CD1c-positive myeloid dendritic cell (primary cell): ENCODE data around the gene LCN12.

ENCODE experiments used
- DNase-seq: peaks from one replicate; pipeline ENCODE4 v3.0.0-alpha.2; 2016; ENCODE audit errors: extremely low spot score

LCN12 gene

DNA sequence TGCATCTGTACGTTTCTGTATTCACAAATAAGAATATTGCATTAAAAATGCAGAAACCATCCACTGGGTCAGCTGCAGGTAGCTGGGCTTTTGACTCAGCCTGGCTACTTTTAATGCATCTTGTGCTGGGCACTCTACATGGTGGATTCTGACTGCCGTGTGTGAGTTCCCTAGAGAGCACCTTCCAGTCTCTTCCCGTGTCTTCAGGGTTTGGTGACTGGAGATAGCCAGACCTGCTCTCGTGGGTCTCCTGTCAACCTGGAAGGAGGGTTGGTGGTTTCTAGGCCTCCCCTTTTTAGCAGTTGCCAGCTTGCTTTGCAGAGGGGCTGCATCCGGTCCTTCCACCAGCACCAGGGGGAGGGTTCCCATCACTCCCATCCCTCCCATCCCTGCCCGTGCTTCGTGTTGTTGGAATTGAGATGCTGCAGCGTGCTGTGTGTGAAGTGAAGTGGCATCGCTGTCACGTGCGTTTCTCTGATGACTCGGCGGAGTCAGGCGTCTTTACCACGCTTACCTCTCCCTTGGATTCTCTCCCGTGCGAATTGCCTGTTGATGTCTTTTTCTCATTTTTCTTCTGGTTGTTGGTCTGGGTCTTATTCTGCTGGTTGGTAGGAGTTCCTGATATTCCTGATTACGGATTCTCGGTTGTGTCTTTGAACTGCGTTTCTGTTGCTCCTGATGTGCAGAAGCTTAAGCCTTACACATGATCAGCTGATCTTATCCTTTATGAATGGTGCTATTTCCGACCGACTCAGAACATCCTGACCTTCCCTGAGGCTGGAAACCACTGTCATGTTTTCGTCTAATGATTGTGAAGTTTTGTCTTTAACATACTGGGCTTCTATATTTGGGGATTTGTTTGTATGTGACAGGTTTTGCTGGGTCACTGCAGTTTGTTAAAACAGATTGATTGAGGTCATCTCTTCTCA is 24.5 kb upstream of the LCN12 start:
- DNase-seq = no peak

- DNase-seq = peak; percentile 87
Measured at GRCh38 chr9:136928591-136928990, 23.5 kb upstream of the LCN12 start.

DNA sequence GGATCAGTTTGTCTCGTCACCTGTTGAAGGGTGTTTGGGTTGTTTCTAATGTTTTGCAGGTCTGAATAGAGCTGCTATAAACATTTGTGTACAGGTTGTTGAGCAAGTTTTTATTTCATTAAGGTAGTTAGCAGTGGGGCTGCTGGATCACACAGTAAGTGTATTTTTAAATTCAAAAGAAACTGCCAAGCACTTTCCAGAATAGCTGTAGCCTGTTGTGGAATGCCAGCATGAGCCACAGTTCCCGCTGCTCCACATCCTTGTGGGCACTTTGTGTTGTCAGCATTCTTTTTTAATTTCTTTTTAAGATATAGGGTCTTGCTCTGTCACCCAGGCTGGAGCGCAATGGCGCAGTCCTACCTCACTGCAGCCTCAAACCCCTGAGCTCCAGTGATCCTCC is 22.1 kb upstream of the LCN12 start:
- DNase-seq = no peak

GRCh38 chr9:136931611-136932130 is 20.4 kb upstream of the LCN12 start:
- DNase-seq = no peak

- DNase-seq = no peak
Measured at GRCh38 chr9:136934277-136934676, 17.8 kb upstream of the LCN12 start.

- DNase-seq = peak; percentile 24
Measured at GRCh38 chr9:136935651-136936050, 16.4 kb upstream of the LCN12 start.

- DNase-seq = no peak
Measured at GRCh38 chr9:136936645-136937170, 15.4 kb upstream of the LCN12 start.

GRCh38 chr9:136937186-136938001 is 14.7 kb upstream of the LCN12 start:
- no peak for DNase-seq

DNA sequence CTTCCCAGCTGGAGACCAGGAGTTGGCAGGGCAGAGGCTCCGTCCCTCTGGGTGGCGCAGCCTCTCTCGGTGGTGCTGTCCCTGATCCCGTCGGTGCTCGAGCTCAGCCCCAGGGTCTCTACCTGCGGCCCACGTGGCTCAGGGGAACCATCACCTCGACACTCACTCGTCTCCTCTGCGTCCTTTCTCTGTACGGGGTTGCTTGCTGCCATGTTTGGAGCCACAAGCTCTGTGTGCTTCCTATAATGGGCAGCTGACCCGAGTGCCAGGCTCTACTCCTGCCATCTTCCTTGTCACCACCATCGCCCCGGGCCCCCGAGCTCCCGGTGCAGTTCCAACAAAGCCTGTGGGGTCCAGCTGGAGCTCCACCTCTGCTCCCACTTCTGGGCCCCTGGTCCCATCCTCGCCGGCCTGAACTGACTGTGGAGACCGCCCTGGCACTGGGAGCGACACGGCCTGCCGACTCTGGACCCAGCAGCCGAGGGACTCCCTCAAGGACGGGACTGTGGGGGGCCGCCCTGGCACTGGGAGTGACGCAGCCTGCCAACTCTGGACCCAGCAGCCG is 12.6 kb upstream of the LCN12 start:
- DNase-seq = no peak

DNA sequence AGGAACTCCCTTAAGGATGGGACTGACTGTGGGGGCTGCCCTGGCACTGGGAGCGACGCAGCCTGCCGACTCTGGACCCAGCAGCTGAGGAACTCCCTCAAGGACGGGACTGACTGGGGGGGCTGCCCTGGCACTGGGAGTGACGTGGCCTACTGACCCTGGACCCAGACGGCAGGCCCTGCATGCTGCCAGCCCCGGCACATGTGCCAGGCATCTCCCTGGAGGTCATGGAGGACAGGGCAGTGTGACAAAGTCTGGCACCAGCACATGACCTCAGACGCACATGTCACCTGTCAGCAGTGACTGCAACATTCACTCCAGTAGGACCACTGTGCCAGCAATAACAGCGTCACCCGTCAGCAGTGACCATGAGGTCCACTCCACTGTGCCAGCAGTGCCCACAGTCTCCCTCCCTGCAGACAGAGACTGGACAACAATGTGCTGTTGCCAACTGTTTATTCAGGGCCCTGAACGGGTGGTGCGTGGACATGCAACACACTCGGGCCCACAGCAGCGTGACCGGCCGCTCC is 12.0 kb upstream of the LCN12 start:
- DNase-seq = no peak

DNA sequence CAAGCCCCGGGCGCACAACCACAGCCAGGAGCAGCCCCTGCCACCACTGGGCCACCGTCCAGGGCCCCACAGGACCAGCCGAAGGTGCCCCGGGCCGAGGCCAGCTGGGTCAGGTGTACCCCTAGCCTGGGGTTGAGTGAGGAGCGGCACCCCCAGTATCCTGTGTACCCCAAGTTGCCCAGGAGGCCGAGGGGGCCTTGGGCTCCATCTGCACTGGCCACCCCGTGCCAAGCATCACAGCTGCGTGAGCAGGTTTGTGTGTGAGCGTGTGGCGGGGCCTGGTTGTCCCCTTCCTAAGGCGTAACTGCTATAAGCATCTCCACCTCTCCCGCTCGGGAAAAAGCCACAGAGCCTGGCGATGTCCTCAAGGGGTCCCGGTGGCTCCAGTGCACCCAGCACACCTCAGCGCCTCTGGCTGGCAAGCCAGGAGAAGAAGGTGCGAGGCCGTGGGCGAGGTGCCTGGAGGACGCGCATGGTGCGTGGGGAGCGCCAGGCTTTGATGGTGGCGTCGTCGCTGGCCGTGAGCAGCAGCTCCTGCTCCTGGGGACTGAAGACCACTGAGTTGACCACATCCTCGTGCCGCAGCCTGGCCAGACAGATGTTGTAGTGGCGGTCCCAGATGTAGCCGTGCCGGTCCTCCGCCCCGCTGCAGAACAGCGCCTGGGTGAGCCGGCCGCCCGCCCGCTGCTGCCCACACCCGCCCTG is 11.4 kb upstream of the LCN12 start:
- DNase-seq = no peak

DNA sequence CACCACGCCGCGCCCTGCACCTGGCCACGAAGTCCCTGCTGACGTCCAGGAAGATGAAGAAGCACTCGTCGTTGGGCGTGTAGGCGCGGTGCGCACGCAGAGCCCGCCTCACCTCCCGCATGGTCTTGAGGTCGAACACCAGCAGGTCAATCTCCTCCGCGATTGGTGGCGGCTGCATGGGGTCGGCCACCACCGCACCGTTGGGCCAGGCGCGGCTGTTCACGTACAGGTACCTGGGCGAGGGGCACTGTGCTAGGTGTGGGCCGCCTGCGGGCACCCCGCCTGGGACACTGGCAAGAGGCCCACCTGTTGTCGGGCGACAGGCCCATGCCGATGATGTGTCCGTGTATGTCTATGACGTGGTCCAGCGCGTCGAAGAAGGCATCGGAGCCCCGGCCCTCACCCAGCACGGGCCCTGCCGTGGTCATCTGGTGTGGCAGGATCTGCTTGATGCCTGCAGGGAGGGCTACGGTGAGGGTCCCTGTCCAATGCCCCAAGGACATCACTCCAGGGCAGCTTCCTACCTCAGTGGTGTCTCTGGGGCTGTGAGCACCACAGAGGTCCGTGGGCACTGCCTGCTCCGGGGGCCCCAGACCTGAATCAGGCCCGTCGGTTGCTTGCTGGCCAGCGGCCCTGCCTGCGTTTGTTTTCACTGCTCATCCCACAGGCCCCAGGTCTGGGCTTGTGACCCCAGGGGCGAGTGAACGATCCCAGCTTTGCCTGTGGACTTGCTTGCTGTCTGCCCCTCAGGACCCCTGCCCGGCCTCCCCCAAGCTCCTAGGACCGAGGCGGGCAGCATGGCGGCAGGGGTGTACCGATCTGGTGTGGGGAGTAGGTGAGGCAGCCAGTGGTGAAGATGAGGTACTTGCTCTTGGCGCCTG is 10.6 kb upstream of the LCN12 start:
- no peak for DNase-seq

DNA sequence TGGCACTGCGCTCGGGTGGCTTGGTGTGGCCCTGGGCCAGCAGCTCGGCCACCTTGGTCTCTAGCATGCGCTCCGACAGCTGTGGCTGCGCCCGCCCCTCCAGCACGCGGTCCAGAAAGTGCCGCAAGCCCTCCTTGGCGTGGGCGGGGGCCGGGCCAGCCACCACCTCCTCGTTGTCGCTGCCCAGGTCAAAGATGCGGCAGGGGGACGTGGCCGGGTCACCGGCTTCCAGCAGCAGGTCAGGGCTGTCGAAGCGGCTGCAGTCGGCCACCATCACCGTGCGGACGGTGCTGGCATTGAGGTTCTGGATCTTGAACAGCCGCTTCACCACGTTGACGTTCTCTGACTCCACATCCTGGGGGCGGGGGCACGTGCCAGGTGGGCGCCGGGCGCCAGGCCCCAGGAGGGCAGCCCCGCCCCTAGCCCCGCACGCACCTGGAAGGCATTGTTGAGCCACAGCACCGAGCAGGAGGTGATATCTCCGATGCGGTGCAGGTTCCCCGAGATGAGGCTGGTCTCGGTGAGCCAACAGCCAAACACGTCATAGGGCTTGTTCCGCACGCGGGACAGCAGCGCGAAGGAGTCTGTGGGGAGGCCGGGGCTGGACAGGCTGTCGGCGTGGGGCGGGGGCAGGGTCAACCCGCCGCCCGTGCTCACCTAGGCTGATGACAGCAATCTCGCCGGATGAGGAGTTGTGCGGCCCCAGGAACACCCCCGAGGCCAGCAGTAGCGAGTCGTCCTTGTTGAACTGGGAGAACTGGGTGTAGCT is 9.8 kb upstream of the LCN12 start:
- no peak for DNase-seq

DNA sequence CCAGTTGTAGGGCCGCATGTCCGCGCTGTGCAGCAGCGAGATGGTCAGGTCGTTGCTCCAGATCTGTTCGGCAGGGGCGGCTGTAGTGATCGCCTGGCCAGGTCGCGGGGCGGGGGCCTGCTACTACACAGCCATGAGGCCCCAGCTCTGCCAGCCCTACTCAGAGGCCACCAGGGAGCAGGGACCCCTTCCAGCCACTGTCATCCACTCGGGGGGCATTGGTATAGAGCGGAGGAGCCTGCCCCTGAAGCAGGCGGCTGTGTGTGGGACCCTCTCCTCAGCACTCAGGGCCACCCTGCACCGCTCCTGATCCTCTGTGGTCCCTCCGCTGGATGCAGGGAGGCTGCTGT is 9.2 kb upstream of the LCN12 start:
- DNase-seq = no peak

- no peak for DNase-seq
Measured at GRCh38 chr9:136943291-136944211, 8.5 kb upstream of the LCN12 start.

- peak; percentile 78 for DNase-seq
Measured at GRCh38 chr9:136944212-136944518, 7.9 kb upstream of the LCN12 start.

DNA sequence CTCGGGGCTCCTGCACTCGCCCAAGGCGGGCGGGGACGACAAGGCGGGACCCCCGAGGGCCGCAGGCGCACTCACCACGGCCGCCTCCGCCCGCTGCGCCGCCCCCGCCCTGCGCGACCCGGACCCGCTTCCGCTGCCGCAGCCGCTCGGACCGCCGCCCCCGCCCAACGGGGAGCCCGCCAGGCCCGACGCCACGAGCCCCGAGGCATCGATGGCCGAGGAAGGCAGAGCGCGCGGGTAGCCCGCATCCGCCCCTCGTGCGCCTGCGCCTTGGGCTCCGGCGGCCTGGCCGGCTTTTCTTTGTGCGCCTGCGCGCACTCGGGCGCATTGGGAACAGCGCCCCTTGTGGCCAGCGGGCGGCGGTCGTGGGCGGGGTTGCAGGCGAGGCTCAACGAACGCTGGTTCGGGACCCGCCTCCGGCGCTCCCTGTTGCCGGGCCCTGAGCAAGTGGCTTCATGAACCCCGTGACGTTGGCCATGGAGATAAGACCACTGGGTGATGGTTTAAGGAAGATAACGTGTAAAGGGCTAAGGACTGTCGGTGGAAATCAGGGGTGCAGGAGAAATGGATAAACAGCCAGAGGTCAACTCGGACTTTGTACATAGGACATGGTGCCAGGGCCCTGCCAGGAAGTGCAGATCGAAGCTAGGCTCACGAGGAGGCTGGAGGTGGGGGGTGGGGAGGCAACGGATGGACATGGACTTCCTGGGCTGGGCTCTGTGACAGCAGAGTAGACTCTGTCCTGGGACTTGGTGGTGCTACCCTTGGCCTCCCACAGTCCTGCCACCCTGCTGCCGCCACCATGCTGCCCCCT is 7.3 kb upstream of the LCN12 start, which contains the start of the genes C8G and FBXW5:
Gene C8G (plus strand): TSS at position 725 of the 814 bp plus-strand sequence. CDS start 78 bp downstream, at position 803.
Gene FBXW5 (minus strand): TSS at position 220 of the 814 bp plus-strand sequence. CDS start 655 bp downstream, outside the sequence.
- DNase-seq = peak; percentile 99
